Measurements from ENCODE around the gene MAP1B.

Gene MAP1B

GRCh38 chr5:72188166-72188565 lies 80.9 kb downstream of the MAP1B start:
- DNase-seq, result no peak

GRCh38 chr5:72189146-72189545 lies 81.9 kb downstream of the MAP1B start:
- no peak for DNase-seq

GRCh38 chr5:72191404-72191803 lies 84.1 kb downstream of the MAP1B start:
- no peak for DNase-seq

GRCh38 chr5:72194846-72195245 lies 87.6 kb downstream of the MAP1B start:
- no peak for DNase-seq

- no peak for DNase-seq
Measured at GRCh38 chr5:72195581-72195980, 88.3 kb downstream of the MAP1B start.

GRCh38 chr5:72197393-72197792 lies 90.1 kb downstream of the MAP1B start:
- no peak for DNase-seq

GRCh38 chr5:72199681-72200080 lies 92.4 kb downstream of the MAP1B start:
- DNase-seq, result no peak

GRCh38 chr5:72202331-72202825 lies 95.1 kb downstream of the MAP1B start:
- DNase-seq, result no peak

GRCh38 chr5:72203251-72203845 lies 96.1 kb downstream of the MAP1B start:
- no peak for DNase-seq

GRCh38 chr5:72204946-72205345 lies 97.7 kb downstream of the MAP1B start:
- no peak for DNase-seq

- no peak for DNase-seq
Measured at GRCh38 chr5:72205431-72206009, 98.2 kb downstream of the MAP1B start.

GRCh38 chr5:72206160-72206559 lies 98.9 kb downstream of the MAP1B start:
- DNase-seq, result no peak

GRCh38 chr5:72206994-72207393 lies 99.7 kb downstream of the MAP1B start:
- DNase-seq, result no peak

GRCh38 chr5:72208324-72208926 lies 101.2 kb downstream of the MAP1B start:
- no peak for DNase-seq

- DNase-seq, result peak in 26 of 56 donors; percentile 3 to 81 (median 17)
Measured at GRCh38 chr5:72209147-72210115, 102.2 kb downstream of the MAP1B start.

GRCh38 chr5:72210888-72211678 lies 103.8 kb downstream of the MAP1B start:
- DNase-seq, result peak in 11 of 56 donors; percentile 2 to 63 (median 11)

GRCh38 chr5:72212171-72212570 lies 104.9 kb downstream of the MAP1B start:
- DNase-seq, result no peak

GRCh38 chr5:72213482-72213881 lies 106.2 kb downstream of the MAP1B start:
- DNase-seq, result no peak

GRCh38 chr5:72214168-72214567 lies 106.9 kb downstream of the MAP1B start:
- no peak for DNase-seq

GRCh38 chr5:72216756-72217155 lies 109.5 kb downstream of the MAP1B start:
- DNase-seq, result no peak

GRCh38 chr5:72221099-72221498 lies 113.8 kb downstream of the MAP1B start:
- DNase-seq, result no peak
